ENCODE results near the gene MADCAM1.
"Not testable (repeated sequence)": the region's sequence is repeated elsewhere in the genome, so short reads cannot be mapped to it uniquely, and the experiment has no call there.

MADCAM1 gene

DNA sequence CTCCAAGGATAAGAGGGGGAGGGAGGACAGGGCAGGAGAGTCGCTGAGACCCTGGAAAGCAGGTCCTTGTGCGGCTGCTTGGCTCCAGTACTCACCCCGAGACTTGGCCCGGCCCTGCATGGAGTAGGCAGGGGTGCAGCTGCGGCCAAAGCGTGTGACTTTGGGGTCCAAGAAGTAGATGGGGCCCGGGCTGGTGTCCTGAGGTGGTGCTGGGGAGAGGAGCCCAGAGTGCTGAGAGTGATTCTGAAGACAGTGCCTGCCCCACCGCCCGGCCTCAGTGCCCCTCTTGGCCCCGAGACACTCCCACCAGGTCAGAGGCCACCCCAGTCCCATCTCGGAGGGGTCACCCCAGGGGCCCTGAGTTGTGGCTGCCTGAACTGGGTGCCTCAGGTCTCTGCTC, 28.7 kb upstream of the MADCAM1 start:
- DNase-seq: no peak

DNA sequence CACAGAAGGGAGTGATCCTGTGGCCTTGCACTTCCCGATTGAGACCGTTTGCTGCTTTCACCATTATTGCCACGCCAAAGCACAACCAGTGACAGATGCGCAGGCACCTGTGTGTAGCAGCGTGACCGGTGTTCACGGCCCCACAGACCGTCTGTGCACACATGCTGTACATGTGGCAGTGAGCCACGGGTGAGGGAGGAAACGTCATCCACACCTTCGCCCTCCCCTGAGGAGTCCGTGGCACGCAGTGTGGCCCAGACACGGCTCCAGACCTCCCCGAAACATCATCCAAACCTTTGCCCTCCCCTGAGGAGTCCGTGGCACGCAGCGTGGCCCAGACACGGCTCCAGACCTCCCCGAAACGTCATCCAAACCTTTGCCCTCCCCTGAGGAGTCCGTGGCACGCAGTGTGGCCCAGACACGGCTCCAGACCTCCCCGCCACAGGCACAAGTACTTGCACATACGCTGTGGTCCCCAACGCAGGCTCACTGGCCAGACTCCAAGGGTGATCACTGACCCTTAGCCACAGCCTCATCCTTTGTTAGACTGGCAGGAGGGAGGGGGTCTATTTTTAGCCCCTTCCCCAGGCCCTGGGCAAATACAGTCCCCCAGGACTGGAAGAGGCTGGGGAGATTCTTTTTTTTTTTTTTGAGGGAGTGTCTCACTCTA, 27.6 kb upstream of the MADCAM1 start:
- no peak for DNase-seq

DNA sequence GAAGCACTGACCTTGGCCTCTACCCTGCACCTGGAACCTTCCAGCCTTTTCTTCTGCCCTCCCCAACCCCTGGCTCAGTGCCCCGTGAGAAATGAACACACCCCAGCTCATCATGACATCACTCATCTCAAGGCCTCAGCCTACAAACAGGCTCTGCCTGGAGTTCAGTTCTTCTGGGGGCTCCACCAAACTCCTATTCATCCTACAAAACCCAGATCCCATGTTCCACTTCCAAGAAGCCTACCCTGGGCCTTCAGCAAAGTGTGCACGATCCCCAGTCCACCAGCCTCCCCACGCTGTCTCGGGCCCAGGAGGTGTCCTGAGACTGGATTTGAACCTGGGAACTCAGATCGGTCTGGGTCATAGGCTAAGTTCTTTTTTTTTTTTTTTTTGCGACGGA, 26.5 kb upstream of the MADCAM1 start:
- DNase-seq: no peak

DNA sequence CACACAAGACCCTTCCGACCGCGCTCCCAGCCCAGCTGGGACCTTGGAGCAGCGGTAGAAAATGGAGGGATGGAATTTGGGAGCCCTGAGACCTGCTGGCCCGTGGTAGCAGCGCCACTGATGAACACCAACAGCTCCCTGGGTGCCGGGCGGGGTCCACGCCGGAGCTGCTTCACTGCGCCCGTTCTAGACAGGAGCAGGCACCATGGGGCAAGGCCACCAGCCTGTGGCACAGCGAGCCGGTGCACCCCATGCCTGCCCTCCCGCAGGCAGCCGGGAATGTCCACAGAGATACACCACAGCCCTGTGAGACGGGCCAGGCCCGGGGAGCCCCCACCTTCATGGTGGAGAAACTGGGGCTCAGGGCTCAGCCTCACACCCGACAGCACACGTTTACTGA, 25.6 kb upstream of the MADCAM1 start:
- DNase-seq: no peak

DNA sequence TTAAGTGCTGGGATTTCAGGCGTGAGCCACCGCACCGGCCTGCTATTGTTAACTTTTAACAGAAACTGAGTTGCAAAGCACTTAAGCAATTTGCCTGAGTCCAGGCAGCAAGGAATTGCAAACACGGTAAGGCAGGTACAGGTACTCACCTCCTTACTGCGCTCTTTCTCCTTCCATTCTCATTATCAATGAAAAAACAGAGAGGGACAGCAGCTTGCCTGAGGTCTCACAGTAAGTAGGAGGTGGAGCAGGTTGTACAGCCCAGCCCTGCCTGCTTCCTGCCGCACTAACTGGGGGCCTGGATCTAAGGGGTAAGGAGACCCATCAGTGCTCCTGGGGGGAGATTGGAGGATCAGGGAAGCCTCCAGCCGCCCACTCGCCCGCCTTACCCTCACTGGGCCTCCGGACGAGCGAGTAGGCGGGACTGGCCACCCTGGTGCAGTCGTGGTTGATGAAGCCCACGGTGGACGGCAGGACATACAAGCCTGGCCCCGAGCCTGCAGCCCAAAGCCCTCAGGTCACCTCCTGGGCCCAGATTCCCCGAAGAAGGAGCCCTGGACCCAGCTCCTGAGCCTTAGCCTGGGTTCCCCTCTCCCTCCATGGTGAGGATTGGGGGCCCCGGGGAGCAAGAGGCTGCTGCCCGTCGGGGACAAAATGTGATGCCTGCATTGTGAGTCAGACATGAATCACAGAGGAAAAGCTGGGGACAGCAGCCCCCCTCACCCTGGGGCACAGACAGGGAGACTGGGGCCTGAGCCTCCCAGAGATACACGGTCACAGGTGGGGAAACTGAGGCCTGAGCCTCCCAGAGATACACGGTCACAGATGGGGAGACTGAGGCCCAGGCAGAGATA, 24.1 kb upstream of the MADCAM1 start:
- no peak for DNase-seq

DNA sequence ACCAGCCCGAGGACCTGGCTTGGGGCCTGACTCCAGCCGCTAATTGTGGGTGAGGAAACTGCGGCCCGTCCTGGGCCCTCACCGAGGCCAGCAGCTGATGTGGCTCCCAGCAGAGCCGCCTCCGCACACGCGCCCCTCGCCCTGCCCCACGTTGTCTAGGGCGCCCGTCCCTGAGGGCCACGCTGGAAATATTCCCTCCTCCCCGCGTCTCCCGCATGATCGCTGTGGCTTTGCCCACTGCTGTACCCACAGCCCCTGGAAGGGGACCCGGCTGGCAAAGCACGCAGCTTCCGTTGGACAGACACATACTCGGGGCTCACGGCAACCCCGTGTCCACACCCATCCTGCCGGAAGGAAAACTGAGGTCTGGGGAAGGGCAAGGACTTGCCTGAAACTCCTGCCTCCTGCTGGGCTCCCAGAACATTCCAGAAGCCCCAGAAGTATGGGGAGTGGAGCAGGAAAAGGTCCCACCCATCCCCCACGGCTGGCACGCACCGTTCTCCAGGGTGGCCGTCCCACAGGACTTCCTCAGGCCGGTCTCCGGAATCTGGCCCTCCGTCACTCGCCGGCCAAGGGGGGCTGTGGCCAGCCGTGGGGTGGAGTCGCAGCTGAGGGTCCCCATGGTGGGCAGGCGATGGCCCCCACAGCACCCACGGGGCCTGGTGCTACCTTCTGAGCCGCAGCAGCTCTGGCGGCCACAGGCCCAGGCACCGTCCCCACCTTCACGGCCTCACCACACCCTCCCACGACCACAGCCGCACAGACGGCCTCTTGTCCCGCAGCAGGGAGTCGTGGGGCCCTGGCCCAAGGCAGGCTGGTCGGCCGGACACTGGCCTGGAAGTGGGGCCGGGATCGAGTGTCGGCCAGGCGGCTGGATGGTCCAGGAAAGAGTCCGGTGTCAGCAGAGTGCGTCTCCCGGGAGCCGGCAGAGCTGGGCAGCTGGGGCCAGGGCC, 21.9 kb upstream of the MADCAM1 start:
- DNase-seq: no peak

DNA sequence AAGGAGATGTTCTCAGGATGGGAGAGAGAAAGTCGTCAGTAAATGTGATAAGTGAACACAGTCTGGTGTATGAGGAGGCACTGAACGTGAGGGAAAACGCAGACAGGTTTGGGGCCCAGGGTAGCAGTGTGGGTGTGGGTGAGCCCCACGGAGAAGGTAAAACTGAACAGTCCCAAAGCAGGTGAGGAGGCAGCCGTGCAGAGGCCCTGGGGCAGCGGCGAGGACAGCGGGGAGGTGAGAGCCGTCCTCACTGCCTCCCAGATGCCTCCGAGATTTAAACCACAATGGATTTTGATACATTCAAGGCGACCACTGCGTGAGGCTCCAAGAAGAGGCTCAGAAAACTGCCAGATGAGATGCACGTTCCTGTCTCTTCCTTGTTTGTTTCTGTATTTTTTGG, 20.9 kb upstream of the MADCAM1 start:
- DNase-seq: no peak

DNA sequence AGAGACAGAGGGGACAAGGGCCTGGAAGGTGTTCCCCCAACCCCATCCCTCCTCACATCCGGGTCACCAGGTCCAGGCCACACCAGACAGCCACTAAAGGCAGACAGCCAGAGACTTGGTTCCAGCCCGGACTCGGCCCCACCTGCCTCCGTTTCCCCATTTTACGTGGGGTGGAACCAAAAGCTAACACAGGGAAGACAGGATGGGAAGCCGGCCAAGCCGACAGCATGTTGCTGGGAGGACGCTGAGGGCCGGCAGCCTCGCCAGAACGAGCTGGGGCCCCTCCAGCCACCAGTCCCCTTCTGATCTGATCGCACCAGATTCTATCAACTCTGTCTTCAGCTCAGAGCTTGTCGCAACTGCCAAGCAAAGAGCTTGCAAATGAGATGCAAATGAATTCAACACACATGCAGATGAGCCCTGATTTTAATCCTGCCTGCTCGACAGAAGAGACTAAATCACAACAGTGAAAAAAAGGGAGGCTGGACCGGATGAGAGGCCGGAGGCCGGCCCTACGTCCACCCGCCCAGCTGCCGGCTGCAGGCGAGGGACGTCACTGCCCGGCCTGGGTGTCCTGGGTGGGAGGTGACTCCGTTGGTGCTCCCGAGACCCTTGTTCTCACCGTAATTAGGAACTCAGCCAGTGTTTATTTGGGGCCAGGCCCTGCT, 17.9 kb upstream of the MADCAM1 start:
- no peak for DNase-seq

DNA sequence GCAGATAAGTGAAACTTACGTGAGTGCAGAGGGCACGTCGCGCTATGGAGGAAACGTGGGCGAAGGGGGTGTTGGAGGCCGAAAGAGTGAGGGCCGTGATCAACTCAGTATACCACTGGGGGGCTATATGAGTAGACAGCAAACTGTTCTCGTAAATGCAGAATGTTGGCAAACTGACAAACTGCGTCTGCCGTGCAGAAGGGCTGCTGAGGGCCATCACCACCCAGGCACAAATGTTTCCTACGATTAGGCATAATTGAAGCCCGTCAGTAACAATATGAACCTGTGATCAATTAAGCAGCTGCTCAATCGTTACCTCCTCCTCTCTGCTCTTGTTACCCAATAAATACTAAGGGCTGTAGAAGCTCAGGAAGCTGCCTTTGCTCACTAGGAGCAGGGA, 17.3 kb upstream of the MADCAM1 start:
- DNase-seq: no peak

DNA sequence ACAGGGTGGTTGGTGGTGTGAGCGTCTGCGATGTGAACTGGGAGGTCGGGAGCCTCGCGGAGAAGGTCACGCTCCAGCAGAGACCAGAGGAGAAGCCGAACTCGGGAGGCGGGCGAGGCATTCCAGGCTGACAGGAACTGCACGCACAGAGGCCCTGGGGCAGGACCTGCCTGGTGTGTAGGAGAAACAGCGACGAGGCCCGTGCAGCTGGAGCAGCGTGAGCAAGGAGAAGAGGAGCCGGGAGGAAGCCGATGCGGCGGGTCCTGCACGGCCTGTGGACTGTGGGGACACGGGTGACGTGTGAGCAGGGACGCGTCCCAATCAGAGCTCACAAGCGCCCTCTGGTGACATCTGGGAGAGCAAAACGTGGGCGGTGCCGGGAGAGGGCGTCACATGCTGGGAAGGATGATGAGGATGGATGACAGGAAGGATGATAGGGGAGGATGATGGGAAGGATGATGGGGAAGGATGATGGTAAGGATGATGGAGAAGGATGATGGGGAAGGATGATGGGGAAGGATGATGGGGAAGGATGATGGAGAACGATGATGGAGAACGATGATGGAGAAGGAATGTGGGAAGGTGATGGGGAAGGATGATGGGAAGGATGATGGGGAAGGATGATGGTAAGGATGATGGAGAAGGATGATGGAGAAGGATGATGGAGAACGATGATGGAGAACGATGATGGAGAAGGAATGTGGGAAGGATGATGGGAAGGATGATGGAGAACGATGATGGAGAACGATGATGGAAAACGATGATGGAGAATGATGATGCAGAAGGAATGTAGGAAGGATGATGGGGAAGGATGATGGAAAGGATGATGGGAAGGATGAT, 16.1 kb upstream of the MADCAM1 start:
- no peak for DNase-seq

DNA sequence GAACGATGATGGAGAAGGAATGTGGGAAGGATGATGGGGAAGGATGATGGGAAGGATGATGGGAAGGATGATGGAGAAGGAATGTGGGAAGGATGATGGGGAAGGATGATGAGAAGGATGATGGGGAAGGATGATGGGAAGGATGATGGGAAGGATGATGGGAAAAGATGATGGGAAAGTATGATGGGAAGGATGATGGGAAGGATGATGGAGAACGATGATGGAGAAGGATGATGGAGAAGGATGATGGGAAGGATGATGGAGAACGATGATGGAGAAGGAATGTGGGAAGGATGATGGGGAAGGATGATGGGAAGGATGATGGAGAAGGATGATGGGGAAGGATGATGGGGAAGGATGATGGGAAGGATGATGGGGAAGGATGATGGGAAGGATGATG, 15.2 kb upstream of the MADCAM1 start:
- not testable (repeated sequence) for DNase-seq

DNA sequence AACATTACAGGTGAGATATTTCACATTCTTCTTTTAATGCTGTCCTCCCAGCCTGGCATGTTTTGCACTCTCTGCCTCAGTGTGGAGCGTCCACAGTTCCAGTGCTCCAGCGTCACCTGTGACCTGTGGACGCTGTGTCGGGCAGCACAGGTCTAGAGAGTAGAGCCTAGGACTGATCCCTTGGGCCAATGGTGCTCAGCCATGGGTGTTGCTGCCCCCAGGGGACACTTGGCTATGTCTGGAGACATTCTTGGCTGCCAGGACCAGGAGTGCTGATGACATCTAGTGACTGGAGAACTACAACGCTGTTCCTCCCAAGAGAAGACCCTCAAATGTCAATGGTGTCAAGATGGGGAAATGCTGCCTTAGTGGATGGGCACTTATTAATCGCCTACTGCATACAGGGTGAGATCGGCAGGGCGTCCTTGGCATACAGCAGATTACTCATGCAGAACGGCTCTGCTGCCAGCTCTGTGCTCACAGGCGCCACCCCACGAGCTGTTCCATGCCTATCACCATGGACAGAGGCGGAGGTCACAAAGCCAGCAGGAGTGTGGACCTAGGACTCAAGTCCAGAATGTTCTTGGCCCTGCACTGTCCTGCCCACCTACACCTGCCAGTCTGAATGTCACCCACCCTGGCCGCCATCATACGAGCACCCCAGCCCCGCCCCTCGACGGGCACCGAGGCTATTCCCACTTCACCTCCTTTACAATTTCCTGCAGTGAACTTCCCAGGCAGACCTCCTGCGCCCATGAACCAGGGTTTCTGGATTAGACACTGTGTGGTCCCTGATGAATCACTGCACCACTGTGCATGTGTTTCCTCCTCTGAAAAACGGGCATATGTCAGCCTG, 13.9 kb upstream of the MADCAM1 start:
- no peak for DNase-seq

DNA sequence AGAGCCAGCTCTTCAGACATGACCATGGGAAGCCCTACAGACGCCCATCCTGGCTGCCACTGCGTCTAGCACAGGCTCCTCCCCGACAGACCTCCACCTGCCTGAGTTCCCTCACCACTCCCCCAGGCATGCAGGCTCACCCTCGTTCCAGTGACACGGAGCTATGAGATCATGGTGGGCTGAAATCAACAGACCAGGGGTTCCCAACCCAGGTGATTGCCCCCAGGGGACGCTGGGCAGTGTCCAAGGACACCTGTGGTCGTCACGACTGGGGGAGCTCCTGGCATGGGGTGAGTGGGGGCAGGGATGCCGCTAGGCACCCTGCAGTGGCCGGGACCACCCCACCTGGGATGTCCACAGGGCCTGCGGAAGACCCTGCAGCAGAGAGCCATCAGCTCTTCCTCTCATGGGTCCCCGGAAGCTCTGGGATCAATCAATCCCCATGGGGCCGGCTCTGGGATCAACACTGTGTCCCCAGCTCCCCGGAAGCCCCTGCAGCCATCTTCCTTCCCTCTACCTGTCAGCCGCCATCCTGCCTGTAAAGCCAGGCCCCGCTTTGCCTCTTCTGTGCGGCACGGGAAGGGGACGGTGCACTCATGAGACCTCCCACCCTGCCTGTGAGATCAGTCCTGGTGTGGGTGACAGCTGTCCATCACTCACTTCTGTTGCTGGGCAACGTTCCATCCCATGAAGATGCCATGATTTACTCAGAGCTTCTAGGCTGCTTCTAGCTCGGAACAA, 12.8 kb upstream of the MADCAM1 start:
- no peak for DNase-seq

DNA sequence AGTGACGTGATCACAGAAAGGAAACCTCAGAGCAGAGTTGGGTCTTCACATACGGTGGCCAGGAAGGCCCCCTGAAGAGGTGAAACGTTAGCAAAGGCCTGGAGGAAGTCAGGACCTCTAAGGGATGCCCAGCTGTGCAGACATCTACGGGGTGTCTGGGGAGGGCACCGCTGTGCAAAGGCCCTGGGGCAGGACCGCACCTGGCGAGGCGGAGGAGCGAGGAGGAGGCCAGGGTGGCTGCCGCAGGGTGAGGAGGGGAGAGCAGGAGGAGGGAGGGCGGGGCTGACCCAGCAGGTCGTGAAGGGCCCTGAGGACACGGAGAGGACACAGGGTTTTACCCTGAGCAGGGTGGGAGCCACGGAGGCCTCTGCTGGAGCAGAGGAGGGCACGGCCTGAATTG, 11.8 kb upstream of the MADCAM1 start:
- DNase-seq: no peak

DNA sequence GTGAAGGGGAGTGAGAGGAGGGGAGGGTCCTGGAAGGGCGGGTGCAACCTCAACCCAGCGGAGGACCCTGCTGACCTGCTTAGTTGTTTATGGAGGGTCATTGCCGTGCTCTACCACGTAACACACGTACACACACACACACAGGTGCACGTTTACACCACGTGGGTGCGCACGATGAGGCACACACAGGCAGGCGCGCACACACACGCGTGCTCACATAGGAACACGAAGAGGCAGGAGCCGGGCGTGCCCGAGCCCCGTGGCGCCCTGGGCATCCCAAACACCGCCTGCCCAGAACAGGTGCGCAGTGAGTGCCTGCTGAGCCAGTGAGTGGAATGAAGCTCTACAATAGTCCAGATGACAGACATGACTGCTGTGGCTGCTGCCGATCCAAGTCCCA, 11.2 kb upstream of the MADCAM1 start:
- DNase-seq: no peak

DNA sequence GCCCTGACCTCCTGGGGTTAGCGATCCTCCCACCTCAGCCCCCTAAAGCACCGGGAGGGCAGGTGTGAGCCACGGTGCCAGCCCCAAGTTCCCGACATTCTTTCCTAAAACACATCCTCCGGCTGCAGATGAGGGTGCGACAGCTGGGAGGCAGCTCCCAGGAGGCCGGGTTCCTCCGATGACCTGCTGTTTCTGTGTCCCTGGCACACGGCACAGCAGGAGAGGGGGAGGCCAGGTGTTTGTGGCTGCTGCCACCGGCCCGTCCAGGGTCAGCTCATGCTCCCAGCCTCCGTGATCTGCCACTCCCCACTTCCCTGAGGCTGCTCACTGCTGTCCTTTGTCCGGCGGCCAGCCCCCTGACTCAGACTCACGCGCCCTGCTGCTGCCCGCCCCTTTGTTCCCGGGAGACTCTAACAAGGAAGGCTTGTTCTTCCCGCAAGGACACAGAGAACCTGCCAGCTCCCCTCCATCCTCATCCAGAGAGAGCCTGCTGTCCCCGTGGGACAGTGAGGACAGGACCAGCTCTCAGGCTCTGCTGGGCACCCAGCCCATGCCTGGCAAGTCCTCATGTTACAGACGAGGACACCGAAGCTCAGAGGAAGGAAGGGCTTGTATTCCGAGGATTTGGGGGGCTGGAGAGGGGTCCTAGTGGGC, 10.6 kb upstream of the MADCAM1 start:
- no peak for DNase-seq

DNA sequence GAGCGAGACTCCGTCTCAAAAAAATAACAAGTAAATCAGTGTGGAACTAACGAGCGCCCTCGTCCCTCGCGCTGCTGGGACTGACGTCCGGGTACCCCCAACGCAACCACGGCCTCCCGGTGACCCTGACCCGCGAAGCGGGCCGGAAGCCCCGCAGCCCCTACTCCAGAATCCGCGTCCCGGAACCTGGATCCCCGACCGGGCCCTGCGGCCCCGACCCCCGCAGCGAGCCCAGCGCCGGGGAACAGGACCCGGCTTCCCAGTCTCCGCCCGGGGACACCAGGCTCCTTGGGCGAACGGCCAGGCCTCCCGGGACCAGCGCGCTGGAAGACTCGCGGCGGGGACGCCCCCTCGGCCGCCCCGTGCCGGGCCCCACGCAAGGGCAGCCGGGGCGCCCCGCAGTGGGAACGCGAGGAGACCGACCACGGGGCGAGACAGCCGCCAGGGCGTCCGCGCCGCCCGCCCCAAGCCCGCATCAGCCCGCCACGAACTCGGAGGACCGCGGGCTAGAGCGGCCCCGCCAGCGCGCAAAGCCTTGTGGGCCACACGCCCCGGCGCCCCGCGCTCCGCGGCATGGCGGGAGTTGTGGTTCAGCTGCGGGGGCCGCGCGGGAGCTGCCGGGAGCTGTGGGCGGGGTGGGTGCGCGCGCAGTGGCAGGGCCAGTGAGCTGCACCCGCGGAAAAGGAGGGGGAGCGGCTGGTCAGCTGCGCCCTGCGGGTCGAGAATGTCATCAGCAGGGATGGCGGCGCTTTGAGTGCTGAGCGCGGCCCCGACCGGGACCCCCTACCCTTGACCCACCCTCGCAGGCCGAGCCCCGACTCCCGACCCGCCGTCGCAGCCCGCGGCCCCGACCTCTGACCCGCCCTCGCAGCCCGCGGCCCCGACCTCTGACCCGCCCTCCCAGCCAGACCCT, 7.5 kb upstream of the MADCAM1 start:
- peak; percentile 87 for DNase-seq

DNA sequence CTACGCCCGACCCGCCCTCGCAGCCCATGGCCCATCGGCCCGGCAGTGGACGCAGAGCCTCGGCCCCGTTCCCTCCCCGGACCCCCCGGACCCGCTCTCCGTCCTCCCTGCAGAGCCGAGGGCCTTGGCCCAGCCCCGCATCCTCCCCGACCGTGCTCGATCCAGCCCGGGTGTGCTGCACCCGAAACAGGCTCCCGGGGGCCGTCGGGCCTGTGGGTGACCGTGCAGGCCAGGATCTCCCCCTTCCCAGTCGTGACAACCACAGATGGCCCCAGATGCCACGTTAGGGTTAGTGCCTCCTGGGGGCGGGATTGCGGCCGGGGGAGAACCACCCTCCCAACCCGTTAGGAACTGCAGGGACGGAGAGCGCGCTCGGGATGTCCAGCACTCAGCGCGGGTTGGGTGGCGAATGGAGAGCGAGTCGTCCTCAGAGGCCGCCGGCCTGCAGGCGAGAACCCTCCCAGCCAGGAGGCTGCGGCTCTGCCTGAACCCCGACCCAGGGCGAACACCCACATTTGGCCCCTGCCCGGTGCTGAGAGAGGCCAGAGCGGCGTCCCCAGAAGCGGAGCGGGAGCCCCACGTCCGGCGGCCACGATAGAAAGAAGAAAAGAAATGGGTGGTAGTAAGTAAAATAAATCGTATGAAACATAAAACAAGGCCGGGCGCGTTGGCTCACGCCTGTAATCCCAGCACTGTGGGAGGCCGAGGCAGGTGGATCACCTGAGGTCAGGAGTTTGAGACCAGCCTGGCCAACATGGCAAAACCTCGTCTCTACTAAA, 6.7 kb upstream of the MADCAM1 start:
- no peak for DNase-seq
